Measurements from ENCODE around the gene BGLAP.

Gene BGLAP

DNA sequence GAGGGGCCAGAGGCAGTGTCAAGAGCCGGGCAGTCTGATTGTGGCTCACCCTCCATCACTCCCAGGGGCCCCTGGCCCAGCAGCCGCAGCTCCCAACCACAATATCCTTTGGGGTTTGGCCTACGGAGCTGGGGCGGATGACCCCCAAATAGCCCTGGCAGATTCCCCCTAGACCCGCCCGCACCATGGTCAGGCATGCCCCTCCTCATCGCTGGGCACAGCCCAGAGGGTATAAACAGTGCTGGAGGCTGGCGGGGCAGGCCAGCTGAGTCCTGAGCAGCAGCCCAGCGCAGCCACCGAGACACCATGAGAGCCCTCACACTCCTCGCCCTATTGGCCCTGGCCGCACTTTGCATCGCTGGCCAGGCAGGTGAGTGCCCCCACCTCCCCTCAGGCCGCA is at the start of gene BGLAP:
BGLAP (plus strand) TSS at position 259 of the 400 bp plus-strand sequence; CDS start at position 307, 48 bp downstream.
- FAIRE-seq, result no peak

DNA sequence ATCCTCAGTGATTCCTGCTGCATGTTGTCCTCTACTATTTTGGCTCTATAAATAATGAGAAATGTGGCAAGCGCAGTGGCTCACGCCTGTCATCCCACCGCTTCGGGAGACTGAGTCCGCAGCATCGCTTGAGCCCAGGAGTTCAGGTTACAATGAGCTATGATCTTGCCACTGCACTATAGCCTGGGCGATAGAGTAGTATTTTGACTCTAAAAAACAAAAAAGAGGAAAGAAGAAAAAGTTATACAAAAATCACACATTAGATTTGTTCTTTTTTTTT is 48.8 kb upstream of the BGLAP start:
- FAIRE-seq, result no peak

DNA sequence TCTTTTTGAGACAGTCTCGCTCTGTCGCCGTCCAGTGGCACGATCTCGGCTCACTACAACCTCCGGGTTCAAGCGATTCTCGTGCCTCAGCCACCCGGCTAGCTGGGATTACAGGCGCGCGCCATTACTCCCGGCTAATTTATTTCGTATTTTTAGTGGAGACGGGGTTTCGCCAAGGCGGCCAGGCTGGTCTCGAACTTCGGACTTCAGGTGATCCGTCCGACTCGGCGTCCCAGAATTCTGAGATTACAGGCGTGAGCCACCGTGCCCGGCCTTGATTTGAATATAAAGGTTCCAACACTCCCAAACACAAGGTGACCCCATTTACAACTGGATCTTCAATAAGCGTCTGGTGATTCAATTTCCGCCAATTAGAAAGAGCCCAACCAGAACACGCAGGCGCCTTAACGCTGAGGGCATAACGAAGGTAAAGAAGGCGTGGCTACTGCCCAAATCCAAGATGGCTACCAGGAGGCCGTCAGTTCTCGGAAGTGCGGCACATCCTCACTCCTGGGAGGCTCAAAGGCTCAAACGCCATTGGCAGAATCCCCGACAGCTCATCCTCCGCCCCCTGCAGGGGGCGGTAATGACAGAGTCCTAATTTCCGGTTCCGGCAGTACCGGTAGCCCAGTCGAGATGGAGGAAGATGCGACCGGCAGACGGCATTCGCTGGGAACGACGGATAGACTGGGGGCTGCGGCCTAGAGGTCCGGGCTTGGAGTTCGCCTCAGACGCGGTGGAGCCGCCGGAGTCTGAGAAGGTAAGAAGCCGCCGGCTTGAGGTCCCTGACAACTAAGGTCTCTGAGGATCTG is 48.3 kb upstream of the BGLAP start, which contains the start of gene SLC25A44:
SLC25A44 (plus strand) TSS at position 617 of the 812 bp plus-strand sequence. CDS start 5,744 bp downstream, outside the sequence.
- peak; percentile 100 for FAIRE-seq

DNA sequence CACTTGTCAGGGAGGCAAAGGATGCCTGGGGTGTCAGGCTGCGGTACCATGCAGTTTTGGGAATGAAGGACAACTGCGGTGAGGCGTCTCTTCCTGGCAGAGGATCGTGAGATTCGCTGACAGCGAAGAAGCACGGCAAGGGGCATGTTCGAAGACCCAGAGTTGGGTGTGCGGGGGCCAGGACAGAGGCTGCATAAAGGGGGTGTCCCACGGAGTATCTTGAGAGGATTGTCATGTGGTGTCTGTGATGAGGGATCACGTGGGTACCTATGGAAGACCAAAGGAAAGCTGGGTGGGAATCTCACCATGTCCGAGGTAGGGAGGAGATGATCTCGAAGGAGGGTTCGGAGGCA is 47.7 kb upstream of the BGLAP start:
- FAIRE-seq, result no peak

DNA sequence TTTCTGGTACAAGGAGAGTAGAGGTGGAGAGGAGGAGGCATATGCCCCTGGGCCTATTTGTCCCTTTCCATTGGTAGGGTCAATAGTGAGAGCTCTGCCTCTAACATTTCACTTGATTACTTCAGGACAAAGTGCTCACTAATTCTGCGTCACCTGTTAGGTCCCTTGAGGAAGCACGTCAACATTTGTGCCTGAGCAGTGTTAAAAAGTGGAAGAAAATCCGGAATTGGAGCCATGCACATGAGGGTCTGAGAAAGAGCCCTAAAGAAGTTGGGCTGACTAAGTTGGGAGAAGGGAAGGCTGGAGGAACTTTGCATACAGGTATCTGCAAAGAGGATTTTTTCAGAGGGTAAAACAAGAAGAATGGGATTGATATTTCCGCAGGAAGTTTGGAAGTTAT is 46.1 kb upstream of the BGLAP start:
- no peak for FAIRE-seq

DNA sequence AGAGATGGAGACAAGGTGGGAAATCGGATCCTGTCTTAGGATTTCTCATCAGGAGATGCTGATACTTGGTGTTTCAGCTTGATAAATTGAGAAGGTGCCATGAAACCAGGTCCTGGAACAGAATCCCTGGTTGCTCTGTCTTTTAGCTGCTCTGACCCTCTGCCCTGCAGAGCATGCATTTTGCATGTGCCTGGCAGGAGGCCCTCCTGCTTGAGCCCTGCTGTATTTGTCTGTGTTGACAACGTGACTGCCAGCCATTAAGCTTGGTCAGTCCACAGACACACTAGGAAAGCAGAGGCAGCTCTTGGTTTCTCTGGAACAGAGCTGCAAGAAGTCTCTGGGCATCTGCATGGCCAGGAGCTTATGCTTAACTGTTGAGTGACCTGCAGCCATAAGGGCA is 45.5 kb upstream of the BGLAP start:
- no peak for FAIRE-seq

DNA sequence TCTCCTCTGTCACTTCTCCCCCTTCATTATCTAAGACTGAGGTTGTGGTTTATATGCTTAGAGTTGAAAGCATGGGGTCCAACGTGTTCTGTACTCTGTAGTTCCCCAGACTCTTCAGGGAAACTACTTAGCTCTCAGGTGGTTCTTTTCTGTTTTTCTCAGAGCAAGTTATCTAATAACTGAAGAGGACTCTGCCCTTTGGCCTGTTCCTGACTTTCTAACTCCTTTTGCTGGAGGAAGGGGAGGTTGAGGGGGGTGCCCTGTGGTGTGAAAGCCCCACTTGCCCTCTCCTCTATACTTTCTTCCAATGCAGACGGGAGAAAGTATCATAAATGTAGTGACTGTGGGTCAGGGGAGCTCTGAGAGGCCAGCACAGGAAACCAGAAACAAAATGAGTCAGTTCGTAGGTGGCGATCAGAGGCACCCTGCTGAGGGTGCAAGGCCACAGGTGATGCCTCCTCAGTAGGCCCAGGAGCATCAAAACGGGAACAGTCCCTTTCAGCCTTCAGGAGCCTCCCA is 43.1 kb upstream of the BGLAP start:
- FAIRE-seq, result no peak

DNA sequence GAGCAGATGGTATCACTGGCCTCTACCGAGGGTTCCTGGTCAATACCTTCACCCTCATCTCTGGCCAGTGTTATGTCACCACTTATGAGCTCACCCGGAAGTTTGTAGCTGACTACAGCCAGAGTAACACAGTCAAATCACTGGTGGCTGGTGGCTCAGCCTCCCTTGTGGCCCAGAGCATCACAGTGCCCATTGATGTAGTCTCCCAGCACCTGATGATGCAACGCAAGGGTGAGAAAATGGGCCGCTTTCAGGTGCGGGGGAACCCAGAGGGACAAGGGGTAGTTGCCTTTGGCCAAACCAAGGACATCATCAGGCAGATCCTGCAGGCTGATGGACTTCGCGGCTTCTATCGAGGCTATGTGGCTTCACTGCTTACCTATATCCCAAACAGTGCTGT is 41.9 kb upstream of the BGLAP start:
- no peak for FAIRE-seq

DNA sequence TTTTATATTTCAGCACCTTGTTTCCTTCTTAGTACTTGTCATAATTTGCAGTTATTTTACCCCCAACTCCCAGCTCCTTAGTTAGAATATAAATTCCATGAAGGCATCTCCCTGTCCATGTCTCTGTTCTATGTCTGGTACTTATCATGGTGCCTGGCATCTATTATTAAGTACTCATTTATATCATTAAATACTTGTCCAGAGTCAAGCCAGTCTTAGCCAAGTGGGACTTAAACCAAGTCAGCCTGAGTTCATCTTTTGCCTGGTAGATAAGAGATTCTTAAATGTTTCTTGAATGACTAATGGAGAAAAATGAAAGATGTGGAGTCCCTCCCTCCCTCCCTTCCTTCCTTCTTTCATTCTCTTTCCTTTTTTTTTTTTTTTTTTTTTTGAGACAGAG is 38.7 kb upstream of the BGLAP start:
- no peak for FAIRE-seq

DNA sequence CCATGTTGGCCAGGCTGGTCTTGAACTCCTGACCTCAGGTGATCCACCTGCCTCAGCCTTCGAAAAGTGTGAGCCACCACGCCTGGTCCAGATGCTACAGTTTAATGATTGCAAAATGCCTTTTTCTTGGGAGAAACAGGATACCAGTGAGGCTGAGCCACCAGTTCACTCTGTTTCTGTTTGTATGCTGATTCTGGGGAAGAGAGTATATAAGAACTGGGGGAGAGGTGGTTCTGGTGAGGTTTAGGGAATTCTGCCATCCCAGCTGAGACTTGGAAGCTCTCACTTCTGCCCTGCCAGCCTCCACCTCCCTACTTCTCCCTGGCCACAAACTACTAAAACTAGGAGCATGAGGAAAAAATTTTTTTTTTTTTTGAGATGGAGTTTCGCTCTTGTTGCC is 37.3 kb upstream of the BGLAP start:
- FAIRE-seq, result no peak

DNA sequence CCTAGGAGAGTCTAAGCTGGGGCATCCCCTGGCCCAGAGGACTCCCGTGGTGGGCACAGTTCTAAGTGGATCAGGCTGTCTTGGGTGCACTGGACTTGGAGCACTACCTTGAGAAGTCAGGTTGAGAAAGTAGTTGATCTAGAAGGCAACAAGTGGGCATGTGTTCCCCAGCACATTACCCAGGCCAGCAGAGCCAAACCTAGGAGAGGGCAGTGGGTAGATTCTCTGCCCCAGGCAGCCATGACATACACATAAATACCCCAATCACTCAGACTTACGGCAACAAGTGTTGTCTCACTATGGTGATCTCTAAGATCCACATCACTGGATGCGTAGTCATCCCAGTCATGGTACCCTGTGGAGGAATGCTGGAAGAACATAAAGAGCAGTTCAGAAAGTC is 30.7 kb upstream of the BGLAP start:
- FAIRE-seq, result no peak

DNA sequence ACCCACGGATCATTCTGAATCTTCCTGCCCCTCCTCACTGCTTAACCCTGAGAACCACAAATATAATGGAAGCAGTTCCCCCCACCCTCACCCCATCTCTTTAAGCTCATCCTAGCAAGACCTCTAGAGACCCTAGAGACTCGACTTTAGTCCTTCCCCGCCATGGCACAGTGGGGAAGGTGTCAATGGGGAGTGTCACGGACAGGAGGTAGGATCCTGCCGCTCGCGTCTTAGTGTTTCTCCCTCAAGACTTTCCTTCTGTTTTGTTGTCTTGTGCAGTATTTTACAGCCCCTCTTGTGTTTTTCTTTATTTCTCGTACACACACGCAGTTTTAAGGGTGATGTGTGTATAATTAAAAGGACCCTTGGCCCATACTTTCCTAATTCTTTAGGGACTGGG is 29.9 kb upstream of the BGLAP start:
- FAIRE-seq, result no peak

DNA sequence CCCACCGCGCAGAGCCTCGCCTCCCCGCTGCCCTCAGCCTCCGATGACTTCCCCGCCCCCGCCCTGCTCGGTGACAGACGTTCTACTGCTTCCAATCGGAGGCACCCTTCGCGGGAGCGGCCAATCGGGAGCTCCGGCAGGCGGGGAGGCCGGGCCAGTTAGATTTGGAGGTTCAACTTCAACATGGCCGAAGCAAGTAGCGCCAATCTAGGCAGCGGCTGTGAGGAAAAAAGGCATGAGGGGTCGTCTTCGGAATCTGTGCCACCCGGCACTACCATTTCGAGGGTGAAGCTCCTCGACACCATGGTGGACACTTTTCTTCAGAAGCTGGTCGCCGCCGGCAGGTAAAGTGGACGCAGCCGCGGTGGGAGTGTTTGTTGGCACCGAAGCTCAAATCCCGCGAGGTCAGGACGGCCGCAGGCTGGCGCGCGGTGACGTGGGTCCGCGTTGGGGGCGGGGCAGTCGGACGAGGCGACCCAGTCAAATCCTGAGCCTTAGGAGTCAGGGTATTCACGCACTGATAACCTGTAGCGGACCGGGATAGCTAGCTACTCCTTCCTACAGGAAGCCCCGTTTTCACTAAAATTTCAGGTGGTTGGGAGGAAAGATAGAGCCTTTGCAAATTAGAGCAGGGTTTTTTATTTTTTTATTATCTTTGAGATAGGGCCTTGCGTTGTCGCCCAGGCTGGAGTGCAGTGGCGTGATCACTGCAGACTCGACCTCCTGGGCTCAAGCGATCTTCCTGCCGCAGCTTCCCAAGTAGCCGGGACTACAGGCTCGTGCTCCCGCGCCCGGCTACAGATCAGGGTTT is 28.9 kb upstream of the BGLAP start, which contains the start of gene PMF1:
PMF1 (plus strand) TSS at position 175 of the 811 bp plus-strand sequence; CDS start at position 184, 9 bp downstream.
- no peak for FAIRE-seq

DNA sequence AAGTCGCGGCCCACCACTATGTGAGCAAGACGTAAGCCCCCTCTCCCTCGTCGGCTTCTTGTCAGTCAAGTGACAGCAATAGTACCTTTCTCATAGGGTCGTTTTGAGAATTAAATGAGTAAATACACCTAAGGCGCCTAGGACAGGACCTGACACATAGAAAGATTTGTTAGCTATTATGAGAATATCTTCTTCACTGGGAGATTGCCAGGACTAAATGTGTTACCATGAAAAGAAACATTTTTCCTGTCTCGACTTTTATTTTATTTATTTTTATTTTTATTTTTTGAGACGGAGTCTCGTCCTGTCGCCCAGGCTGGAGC is 28.4 kb upstream of the BGLAP start:
- FAIRE-seq, result no peak

DNA sequence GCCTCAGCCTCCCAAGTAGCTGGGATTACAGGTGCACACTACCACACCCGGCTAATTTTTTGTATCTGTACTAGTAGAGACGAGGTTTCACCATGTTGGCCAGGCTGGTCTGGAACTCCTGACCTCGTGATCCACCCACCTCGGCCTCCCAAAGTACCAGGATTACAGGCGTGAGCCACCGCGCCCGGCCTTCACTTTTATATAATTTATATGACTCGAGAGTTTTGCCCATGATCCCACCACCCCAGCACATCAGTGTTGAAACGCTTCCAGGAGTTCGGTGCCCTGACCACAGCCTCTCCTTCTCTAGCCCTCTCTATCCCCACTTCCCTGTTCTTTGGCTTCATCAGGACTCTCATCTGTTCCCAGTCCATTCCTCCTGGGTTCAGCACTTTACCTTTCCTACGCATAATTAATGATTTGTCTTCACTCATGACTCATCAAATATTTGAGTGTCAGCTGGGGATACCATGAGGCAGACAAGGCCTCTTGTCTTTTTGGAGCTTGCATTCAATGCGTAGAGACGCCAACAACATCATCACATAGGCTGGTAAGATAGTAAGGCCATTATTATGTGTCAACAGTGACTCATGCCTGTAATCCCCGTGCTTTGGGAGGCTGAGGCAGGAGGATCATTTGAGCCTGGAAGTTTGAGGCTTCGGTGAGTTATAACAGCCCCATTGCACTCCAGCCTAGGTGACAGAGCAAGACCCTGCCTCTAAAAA is 27.8 kb upstream of the BGLAP start:
- no peak for FAIRE-seq

DNA sequence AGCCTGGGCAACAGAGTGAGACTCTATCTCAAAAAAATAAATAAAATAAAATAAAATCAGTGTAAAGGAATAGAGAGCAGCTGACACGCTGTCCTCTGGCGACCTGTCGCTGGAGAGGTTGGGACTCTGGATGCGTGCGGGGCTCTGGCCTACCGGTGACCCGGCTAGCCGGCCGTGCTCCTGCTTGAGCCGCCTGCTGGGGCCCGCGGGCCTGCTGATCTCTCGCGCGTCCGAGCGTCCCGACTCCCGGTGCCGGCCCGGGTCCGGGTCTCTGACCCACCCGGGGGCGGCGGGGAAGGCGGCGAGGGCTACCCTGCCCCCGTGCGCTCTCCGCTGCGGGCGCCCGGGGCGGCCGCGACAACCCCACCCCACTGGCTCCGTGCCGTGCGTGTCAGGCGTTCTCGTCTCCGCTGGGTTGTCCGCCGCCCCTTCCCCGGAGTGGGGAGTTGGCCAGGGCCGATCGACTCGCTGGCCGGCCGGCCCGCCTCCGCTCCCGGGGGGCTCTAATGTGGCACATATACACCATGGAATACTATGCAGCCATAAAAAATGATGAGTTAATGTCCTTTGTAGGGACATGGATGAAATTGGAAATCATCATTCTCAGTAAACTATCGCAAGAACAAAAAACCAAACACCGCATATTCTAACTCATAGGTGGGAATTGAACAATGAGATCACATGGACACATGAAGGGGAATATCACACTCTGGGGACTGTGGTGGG is 25.5 kb upstream of the BGLAP start:
- peak; percentile 73 for FAIRE-seq

DNA sequence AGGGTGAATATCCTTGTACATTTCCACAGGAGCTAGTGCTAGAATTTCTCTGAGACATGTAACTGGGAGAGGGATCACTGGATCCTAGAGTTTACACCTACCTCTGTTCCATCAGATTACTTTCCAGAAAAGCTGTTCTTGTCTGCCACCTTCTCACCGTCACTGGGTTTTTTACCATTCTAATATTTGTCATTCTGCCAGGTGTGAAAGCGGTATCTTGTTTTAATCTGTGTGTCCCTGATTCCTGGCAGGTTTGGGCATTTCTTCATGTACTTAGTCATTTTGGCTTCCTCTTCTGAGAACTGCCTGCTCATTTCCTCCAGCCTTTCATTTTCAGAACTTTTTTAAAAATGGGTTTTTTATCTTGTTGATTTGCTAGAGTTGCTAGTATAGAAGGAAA is 24.1 kb upstream of the BGLAP start:
- no peak for FAIRE-seq

DNA sequence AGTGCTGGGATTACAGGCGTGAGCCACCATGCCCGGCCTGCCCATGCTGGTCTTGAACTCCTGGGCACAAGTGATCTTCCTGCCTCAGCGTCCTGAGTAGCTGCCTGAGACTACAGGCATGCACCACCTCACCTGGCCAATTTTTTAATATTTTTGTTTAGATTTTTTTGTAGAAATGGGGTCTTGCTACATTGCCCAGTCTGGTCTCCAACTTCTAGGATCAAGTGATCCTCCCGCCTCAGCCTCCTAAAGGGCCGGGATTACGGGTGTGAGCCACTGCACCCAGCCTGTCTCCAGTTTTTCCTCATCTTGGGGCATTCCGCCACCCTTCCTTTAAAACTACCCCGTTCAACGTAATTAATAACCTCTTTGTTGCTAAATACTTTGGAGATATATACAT is 21.8 kb upstream of the BGLAP start:
- no peak for FAIRE-seq

DNA sequence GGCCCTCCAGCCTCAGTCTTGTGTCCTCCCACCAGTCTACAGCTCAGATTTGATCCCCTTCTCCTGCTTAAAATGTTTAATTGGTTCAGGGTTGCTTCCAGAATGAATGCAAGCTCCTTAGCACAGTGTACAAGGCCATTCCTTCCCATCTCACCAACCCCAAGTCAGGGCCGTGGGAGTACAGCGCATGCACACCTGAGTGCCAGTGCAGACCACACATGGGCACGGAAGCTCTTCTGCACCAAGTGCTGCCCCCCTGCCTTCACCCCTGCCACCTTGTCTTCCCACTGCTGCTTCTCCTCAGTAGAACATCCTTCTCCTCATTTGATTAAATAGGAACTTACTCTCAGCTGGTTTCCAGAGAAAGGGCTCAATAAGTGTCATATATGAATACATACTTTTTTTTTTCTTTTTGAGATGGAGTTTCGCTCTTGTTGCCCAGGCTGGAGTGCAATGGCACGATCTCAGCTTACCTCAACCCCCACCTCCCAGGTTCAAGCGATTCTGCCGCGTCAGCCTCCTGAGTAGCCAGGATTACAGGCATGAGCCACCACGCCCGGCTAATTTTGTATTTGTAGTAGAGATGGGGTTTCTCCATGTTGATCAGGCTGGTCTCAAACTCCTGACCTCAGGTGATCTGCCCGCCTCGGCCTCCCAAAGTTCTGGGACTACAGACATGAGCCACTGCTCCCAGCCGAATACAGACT is 19.8 kb upstream of the BGLAP start:
- FAIRE-seq, result no peak

DNA sequence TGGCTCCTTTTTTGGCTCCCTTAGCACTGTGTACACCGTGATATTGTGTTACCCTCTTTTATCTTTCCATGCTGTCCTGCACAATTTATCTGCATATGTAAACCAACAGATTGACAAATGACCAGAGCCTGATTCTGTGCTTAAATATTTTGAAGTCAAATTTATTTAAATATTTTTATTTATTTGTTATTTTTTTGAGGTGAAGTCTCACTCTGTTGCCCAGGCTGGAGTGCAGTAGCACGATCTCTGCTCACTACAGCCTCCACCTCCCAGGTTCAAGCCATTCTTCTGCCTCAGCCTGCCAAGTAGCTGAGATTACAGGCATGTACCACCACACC is 16.3 kb upstream of the BGLAP start:
- no peak for FAIRE-seq

DNA sequence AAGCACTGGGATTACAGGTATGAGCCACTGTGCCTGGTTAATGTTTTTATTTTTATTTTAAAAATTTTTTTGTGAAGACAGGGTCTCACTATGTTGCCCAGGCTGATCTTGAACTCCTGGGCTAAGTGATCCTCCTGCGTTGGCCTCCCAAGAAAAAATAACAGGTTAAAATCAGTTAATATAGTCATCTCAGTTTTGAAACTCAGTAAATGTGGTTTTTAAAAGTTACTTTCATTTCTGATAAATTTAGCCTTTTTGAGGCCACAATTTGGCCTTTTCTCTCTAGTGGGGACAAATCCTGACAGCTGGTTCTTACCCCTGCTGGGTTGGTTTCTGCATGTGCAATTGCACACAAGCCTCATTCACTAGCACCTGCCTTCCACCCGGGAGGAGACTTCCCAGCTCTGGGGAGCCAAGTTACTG is 15.9 kb upstream of the BGLAP start:
- FAIRE-seq, result no peak

DNA sequence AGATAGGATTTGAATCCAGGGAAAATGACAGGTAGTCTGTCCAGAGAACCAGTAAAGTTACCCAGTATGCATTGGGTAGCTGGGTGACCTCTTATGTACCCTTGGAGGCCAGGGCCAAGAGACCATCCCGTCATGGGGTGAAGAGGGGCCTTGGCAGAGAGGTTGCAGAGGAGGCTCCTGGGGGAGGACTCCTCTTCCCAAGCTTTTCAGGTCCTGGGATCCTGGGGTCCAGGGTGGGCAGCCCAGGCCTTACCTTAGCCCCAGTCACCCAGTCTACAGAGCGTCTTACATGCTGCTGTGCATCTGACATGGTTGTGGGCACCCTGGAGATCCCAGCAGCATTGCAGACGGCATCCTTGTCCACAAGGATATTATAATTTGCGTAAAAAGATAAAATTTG is 15.2 kb upstream of the BGLAP start:
- no peak for FAIRE-seq

Data from TTC549 (cell line).